Uterus (tissue), 2 donors: ENCODE measurements around the gene STK39.

Experiments
- CTCF ChIP-seq, 4 experiments: fragments of 200-600 bp in 2 of 4; fragments of 450-650 bp in 2 of 4; sonication (generic) in 2 of 4; IDR thresholded peaks; one replicate each; pipeline ENCODE4 v1.5.1; 2016 to 2019; ENCODE audit warnings: antibody characterized with exemption in 4 of 4, mild to moderate bottlenecking in 2 of 4, moderate library complexity in 1 of 4
- POLR2A ChIP-seq, 2 donors: fragments of 450-650 bp; IDR thresholded peaks; one replicate each; pipeline ENCODE4 v1.6.1; 2016; ENCODE audit warnings: antibody characterized with exemption in 2 of 2, mild to moderate bottlenecking in 1 of 2, moderate library complexity in 1 of 2

GRCh38 chr2:168165397-168165796, 82.0 kb downstream of the STK39 start:
- TF ChIP-seq CTCF (IDR thresholded peaks at IDR 0.05) (no peak), POLR2A (IDR thresholded peaks at IDR 0.05) (no peak)
